Stimulated activated CD8-positive, alpha-beta memory T cell treated with anti-CD3 and anti-CD28 coated beads, Interleukin-12 subunit alpha, Interleukin-12 subunit beta, amount 100 ng/mL, for 24 hours (primary cell): Measurements from ENCODE around the gene CLASP1.
"Not testable (repeated sequence)": the region's sequence is repeated elsewhere in the genome, so short reads cannot be mapped to it uniquely, and the experiment has no call there.

Experiments used
- DNase-seq: peaks from one replicate; pipeline ENCODE4 v3.0.0-alpha.2; 2020; ENCODE audit errors: extremely low read depth

Gene CLASP1

GRCh38 chr2:121505005-121505404 is 144.3 kb downstream of the CLASP1 start:
- DNase-seq, result no peak

- no peak for DNase-seq
Measured at GRCh38 chr2:121504316-121504715, 144.9 kb downstream of the CLASP1 start.

- DNase-seq, result no peak
Measured at GRCh38 chr2:121502781-121503180, 146.5 kb downstream of the CLASP1 start.

- DNase-seq, result no peak
Measured at GRCh38 chr2:121502246-121502645, 147.0 kb downstream of the CLASP1 start.

- no peak for DNase-seq
Measured at GRCh38 chr2:121501554-121501953, 147.7 kb downstream of the CLASP1 start.

- no peak for DNase-seq
Measured at GRCh38 chr2:121501031-121501430, 148.2 kb downstream of the CLASP1 start.

GRCh38 chr2:121498731-121499130 is 150.5 kb downstream of the CLASP1 start:
- DNase-seq, result no peak

- no peak for DNase-seq
Measured at GRCh38 chr2:121492409-121492808, 156.9 kb downstream of the CLASP1 start.

GRCh38 chr2:121491518-121491917 is 157.7 kb downstream of the CLASP1 start:
- DNase-seq, result no peak

- no peak for DNase-seq
Measured at GRCh38 chr2:121490584-121491133, 158.6 kb downstream of the CLASP1 start.

GRCh38 chr2:121489911-121490583 is 159.2 kb downstream of the CLASP1 start:
- no peak for DNase-seq

- no peak for DNase-seq
Measured at GRCh38 chr2:121489284-121489683, 160.0 kb downstream of the CLASP1 start.

GRCh38 chr2:121486191-121486790 is 163.0 kb downstream of the CLASP1 start:
- DNase-seq, result no peak

- DNase-seq, result no peak
Measured at GRCh38 chr2:121485039-121485438, 164.2 kb downstream of the CLASP1 start.

- DNase-seq, result no peak
Measured at GRCh38 chr2:121483846-121484245, 165.4 kb downstream of the CLASP1 start.

- no peak for DNase-seq
Measured at GRCh38 chr2:121483021-121483420, 166.2 kb downstream of the CLASP1 start.

- DNase-seq, result no peak
Measured at GRCh38 chr2:121480826-121481225, 168.4 kb downstream of the CLASP1 start.

GRCh38 chr2:121479882-121480522 is 169.3 kb downstream of the CLASP1 start:
- DNase-seq, result no peak

- no peak for DNase-seq
Measured at GRCh38 chr2:121478996-121479745, 170.1 kb downstream of the CLASP1 start.

GRCh38 chr2:121478358-121478995 is 170.8 kb downstream of the CLASP1 start:
- not testable (repeated sequence) for DNase-seq

- no peak for DNase-seq
Measured at GRCh38 chr2:121476684-121477083, 172.6 kb downstream of the CLASP1 start.
